KMS-11 (cell line): ENCODE results near the gene VASN.
A peak's percentile ranks its signal among the peaks of the same experiment; 100 is the strongest.

Source experiments
- H2AFZ ChIP-seq: fragments of 200-600 bp; sonication (generic); 2 replicates; pipeline ENCODE4 v1.6.1; 2016; ENCODE audit warnings: antibody characterized with exemption, mixed run types, low read depth
- H3K27ac ChIP-seq: fragments of 200-600 bp; sonication (generic); 2 replicates; pipeline ENCODE4 v1.6.1; 2016; ENCODE audit warnings: mild to moderate bottlenecking, mixed run types
- H3K27me3 ChIP-seq: fragments of 200-600 bp; sonication (generic); 2 replicates; pipeline ENCODE4 v1.6.1; 2017; ENCODE audit warnings: mild to moderate bottlenecking, low read depth, mixed run types, moderate library complexity; ENCODE audit not compliant: insufficient read depth
- H3K36me3 ChIP-seq: fragments of 200-600 bp; sonication (generic); 2 replicates; pipeline ENCODE4 v1.6.1; 2017; ENCODE audit warnings: mild to moderate bottlenecking, mixed run types; ENCODE audit not compliant: insufficient read depth
- H3K4me1 ChIP-seq: fragments of 200-600 bp; sonication (generic); 2 replicates; pipeline ENCODE4 v1.6.1; 2016; ENCODE audit warnings: mild to moderate bottlenecking, low read depth, mixed run types; ENCODE audit not compliant: poor library complexity, severe bottlenecking
- H3K4me2 ChIP-seq: fragments of 200-600 bp; sonication (generic); 2 replicates; pipeline ENCODE4 v1.7.0; 2016; ENCODE audit warnings: mild to moderate bottlenecking, mixed run types
- H3K4me3 ChIP-seq: fragments of 200-600 bp; sonication (generic); IDR thresholded peaks from 2 replicates; pipeline ENCODE4 v1.6.1; 2017; ENCODE audit warnings: low read depth, low read length, mixed read lengths; ENCODE audit not compliant: insufficient read depth
- H3K79me2 ChIP-seq: fragments of 200-600 bp; sonication (generic); 2 replicates; pipeline ENCODE4 v1.6.1; 2016; ENCODE audit warnings: low read depth, mixed run types; ENCODE audit not compliant: insufficient read depth
- H3K9ac ChIP-seq: fragments of 200-600 bp; sonication (generic); 2 replicates; pipeline ENCODE4 v1.6.1; 2016; ENCODE audit warnings: mild to moderate bottlenecking, mixed run types
- H4K20me1 ChIP-seq: fragments of 200-600 bp; sonication (generic); 2 replicates; pipeline ENCODE4 v1.6.1; 2016; ENCODE audit warnings: mild to moderate bottlenecking, mixed run types; ENCODE audit not compliant: insufficient read depth
- CTCF ChIP-seq: fragments of 200-600 bp; sonication (generic); conservative IDR thresholded peaks from 2 replicates; pipeline ENCODE4 v1.6.1; 2017; ENCODE audit warnings: low read depth, mild to moderate bottlenecking, antibody characterized with exemption, low read length, moderate library complexity, mixed read lengths

Gene VASN

GRCh38 chr16:4328782-4329775 lies 42.6 kb upstream of the VASN start:
- Histone ChIP-seq H3K27ac (no peak overlapping the region), H3K4me2 (no peak overlapping the region), H3K79me2 (no peaks in the 10 kb centered on the region)

GRCh38 chr16:4330277-4330874 lies 41.3 kb upstream of the VASN start:
- H3K27ac ChIP-seq: no peak overlapping the region; the same call in 1 of the 2 replicates
- H3K4me3 ChIP-seq: no peak overlapping the region
- TF ChIP-seq CTCF: peak; percentile 93
- no peak overlapping the region for H3K9ac ChIP-seq
- H3K79me2 ChIP-seq: no peaks in the 10 kb centered on the region
- H3K4me2 ChIP-seq: no peak overlapping the region
- H3K27me3 ChIP-seq: no peaks in the 10 kb centered on the region
- H3K4me1 ChIP-seq: peaks cover 19% of the 10 kb centered on the region
- no peaks in the 10 kb centered on the region for H3K36me3 ChIP-seq
- no peaks in the 10 kb centered on the region for H4K20me1 ChIP-seq
- no peak overlapping the region for H2AFZ ChIP-seq

More at GRCh38 chr16:4328782-4329775, 42.6 kb upstream of the VASN start:
- TF ChIP-seq CTCF: no peak
- Histone ChIP-seq H3K36me3 (no peaks in the 10 kb centered on the region), H2AFZ (no peak overlapping the region), H3K9ac (no peak overlapping the region), H3K4me1 (peaks cover 21% of the 10 kb centered on the region), H3K27me3 (no peaks in the 10 kb centered on the region), H4K20me1 (no peaks in the 10 kb centered on the region), H3K4me3 (no peak overlapping the region)

- Histone ChIP-seq H3K36me3 (no peaks in the 10 kb centered on the region), H4K20me1 (no peaks in the 10 kb centered on the region), H3K27me3 (no peaks in the 10 kb centered on the region), H3K4me1 (peaks cover 10% of the 10 kb centered on the region), H3K9ac (no peak overlapping the region), H3K79me2 (no peaks in the 10 kb centered on the region), H3K4me2 (no peak overlapping the region), H2AFZ (no peak overlapping the region), H3K27ac (no peak overlapping the region), H3K4me3 (no peak overlapping the region)
- no peak for TF ChIP-seq CTCF
Measured at GRCh38 chr16:4332083-4332482, 39.6 kb upstream of the VASN start.

GRCh38 chr16:4332623-4333307 lies 38.9 kb upstream of the VASN start:
- Histone ChIP-seq H3K79me2 (no peaks in the 10 kb centered on the region), H3K4me1 (peaks cover 10% of the 10 kb centered on the region), H2AFZ (no peak overlapping the region), H3K36me3 (no peaks in the 10 kb centered on the region), H4K20me1 (no peaks in the 10 kb centered on the region), H3K27ac (no peak overlapping the region), H3K27me3 (no peaks in the 10 kb centered on the region), H3K4me3 (no peak overlapping the region), H3K9ac (no peak overlapping the region), H3K4me2 (no peak overlapping the region)
- no peak for TF ChIP-seq CTCF
